Measurements from ENCODE around the gene SH3GL3. TPM values are rescaled to one million over a fixed set of nuclear protein-coding genes. Genes with fewer than 3 reads are reported as not detected.

SH3GL3 gene
- total and polyA plus RNA-seq, 7 donors, result 0.04 to 0.99 (median 0.63) TPM; not detected in 3

- no peak for DNase-seq
- no peaks in the 10 kb centered on the region for H3K36me3 ChIP-seq
- H3K4me3 ChIP-seq, result no peak overlapping the region
- 81 to 86% methylated on average over 3 of the region's 3 CpGs for WGBS, 2 donors
- intact Hi-C loops (cut with DNase I), result no loop called here
- no peak for TF ChIP-seq POLR2A (IDR thresholded peaks at IDR 0.05)
- TF ChIP-seq EP300 (IDR thresholded peaks at IDR 0.05), result no peak
- TF ChIP-seq CTCF (IDR thresholded peaks at IDR 0.05), result no peak
- TF ChIP-seq POLR2AphosphoS5 (IDR thresholded peaks at IDR 0.05), result no peak
- no peaks in the 10 kb centered on the region for H3K27me3 ChIP-seq
- no peaks in the 10 kb centered on the region for H3K9me3 ChIP-seq
- no peaks in the 10 kb centered on the region for H3K4me1 ChIP-seq
- H3K27ac ChIP-seq, result no peak overlapping the region
Observed at GRCh38 chr15:83477172-83477807, 30.1 kb downstream of the SH3GL3 start.

- H3K36me3 ChIP-seq, result no peaks in the 10 kb centered on the region
- intact Hi-C loops (cut with DNase I), result no loop called here
- TF ChIP-seq POLR2AphosphoS5 (IDR thresholded peaks at IDR 0.05) (no peak), CTCF (IDR thresholded peaks at IDR 0.05) (no peak), POLR2A (IDR thresholded peaks at IDR 0.05) (no peak), EP300 (IDR thresholded peaks at IDR 0.05) (no peak)
- no peak overlapping the region for H3K4me3 ChIP-seq
- DNase-seq, result no peak
- WGBS, 2 donors, result 83 to 86% methylated on average over 5 of the region's 5 CpGs
- H3K9me3 ChIP-seq, result no peaks in the 10 kb centered on the region
- no peaks in the 10 kb centered on the region for H3K27me3 ChIP-seq
- no peaks in the 10 kb centered on the region for H3K4me1 ChIP-seq
- H3K27ac ChIP-seq, result no peak overlapping the region
Observed at GRCh38 chr15:83477808-83478537, 30.8 kb downstream of the SH3GL3 start.

GRCh38 chr15:83483612-83484011 is 36.5 kb downstream of the SH3GL3 start:
- intact Hi-C loops (cut with DNase I), result no loop called here
- Histone ChIP-seq H3K4me3 (no peak overlapping the region), H3K27ac (no peak overlapping the region), H3K4me1 (no peaks in the 10 kb centered on the region), H3K9me3 (no peaks in the 10 kb centered on the region), H3K27me3 (no peaks in the 10 kb centered on the region), H3K36me3 (no peaks in the 10 kb centered on the region)
- whole genome bisulfite sequencing, 2 donors, result 92 to 97% methylated on average over 1 of the region's 1 CpG
- TF ChIP-seq CTCF (IDR thresholded peaks at IDR 0.05), result no peak
- TF ChIP-seq EP300 (IDR thresholded peaks at IDR 0.05), result no peak
- no peak for TF ChIP-seq POLR2A (IDR thresholded peaks at IDR 0.05)
- no peak for TF ChIP-seq POLR2AphosphoS5 (IDR thresholded peaks at IDR 0.05)
- DNase-seq, result no peak

GRCh38 chr15:83484636-83485035 is 37.5 kb downstream of the SH3GL3 start:
- no peaks in the 10 kb centered on the region for H3K9me3 ChIP-seq
- intact Hi-C loops (cut with DNase I), result no loop called here
- no peaks in the 10 kb centered on the region for H3K27me3 ChIP-seq
- 78 to 86% methylated on average over 2 of the region's 2 CpGs for WGBS, 2 donors
- H3K27ac ChIP-seq, result no peak overlapping the region
- no peak overlapping the region for H3K4me3 ChIP-seq
- H3K36me3 ChIP-seq, result no peaks in the 10 kb centered on the region
- no peak for DNase-seq
- TF ChIP-seq POLR2A (IDR thresholded peaks at IDR 0.05), result no peak
- no peaks in the 10 kb centered on the region for H3K4me1 ChIP-seq

- no peak overlapping the region for H3K4me3 ChIP-seq
- intact Hi-C loops (cut with DNase I), result no loop called here
- H3K36me3 ChIP-seq, result no peaks in the 10 kb centered on the region
- TF ChIP-seq CTCF (IDR thresholded peaks at IDR 0.05), result no peak
- no peak for TF ChIP-seq POLR2AphosphoS5 (IDR thresholded peaks at IDR 0.05)
- no peak for TF ChIP-seq POLR2A (IDR thresholded peaks at IDR 0.05)
- TF ChIP-seq EP300 (IDR thresholded peaks at IDR 0.05), result no peak
- H3K9me3 ChIP-seq, result no peaks in the 10 kb centered on the region
- no peak overlapping the region for H3K27ac ChIP-seq
- H3K27me3 ChIP-seq, result no peaks in the 10 kb centered on the region
- DNase-seq, result no peak
- no peaks in the 10 kb centered on the region for H3K4me1 ChIP-seq
Observed at GRCh38 chr15:83486363-83486762, 39.2 kb downstream of the SH3GL3 start.
